ENCODE measurements around the gene KLRC4.
"Not testable (repeated sequence)": the region's sequence is repeated elsewhere in the genome, so short reads cannot be mapped to it uniquely, and the experiment has no call there.

Gene KLRC4

GRCh38 chr12:10406725-10407124 is 2.8 kb downstream of the KLRC4 start:
- DNase-seq (ENCODE audit: low read depth), result no peak
- H3K4me3 ChIP-seq (ENCODE audit: control insufficient read depth, low read depth, low read length), result no peak overlapping the region
- TF ChIP-seq, protein P1, sequence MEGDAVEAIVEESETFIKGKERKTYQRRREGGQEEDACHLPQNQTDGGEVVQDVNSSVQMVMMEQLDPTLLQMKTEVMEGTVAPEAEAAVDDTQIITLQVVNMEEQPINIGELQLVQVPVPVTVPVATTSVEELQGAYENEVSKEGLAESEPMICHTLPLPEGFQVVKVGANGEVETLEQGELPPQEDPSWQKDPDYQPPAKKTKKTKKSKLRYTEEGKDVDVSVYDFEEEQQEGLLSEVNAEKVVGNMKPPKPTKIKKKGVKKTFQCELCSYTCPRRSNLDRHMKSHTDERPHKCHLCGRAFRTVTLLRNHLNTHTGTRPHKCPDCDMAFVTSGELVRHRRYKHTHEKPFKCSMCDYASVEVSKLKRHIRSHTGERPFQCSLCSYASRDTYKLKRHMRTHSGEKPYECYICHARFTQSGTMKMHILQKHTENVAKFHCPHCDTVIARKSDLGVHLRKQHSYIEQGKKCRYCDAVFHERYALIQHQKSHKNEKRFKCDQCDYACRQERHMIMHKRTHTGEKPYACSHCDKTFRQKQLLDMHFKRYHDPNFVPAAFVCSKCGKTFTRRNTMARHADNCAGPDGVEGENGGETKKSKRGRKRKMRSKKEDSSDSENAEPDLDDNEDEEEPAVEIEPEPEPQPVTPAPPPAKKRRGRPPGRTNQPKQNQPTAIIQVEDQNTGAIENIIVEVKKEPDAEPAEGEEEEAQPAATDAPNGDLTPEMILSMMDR (conservative IDR thresholded peaks at IDR 0.05; ENCODE audit: control insufficient read depth, insufficient read depth, low read depth, low read length), result no peak

- no peak overlapping the region for H3K4me3 ChIP-seq (ENCODE audit: control insufficient read depth, low read depth, low read length)
- no peak for DNase-seq (ENCODE audit: low read depth)
- TF ChIP-seq, protein P1 (conservative IDR thresholded peaks at IDR 0.05; ENCODE audit: control insufficient read depth, insufficient read depth, low read depth, low read length), result no peak
Observed at GRCh38 chr12:10405294-10405693, 4.3 kb downstream of the KLRC4 start.

GRCh38 chr12:10404798-10405197 is 4.8 kb downstream of the KLRC4 start:
- no peak for DNase-seq (ENCODE audit: low read depth)
- TF ChIP-seq, protein P1 (conservative IDR thresholded peaks at IDR 0.05; ENCODE audit: control insufficient read depth, insufficient read depth, low read depth, low read length), result no peak
- no peak overlapping the region for H3K4me3 ChIP-seq (ENCODE audit: control insufficient read depth, low read depth, low read length)

- no peak for DNase-seq (ENCODE audit: low read depth)
- H3K4me3 ChIP-seq (ENCODE audit: control insufficient read depth, low read depth, low read length), result no peak overlapping the region
- TF ChIP-seq, protein P1 (conservative IDR thresholded peaks at IDR 0.05; ENCODE audit: control insufficient read depth, insufficient read depth, low read depth, low read length), result no peak
Observed at GRCh38 chr12:10400829-10401228, 8.7 kb downstream of the KLRC4 start.

- no peak overlapping the region for H3K4me3 ChIP-seq (ENCODE audit: control insufficient read depth, low read depth, low read length)
- DNase-seq (ENCODE audit: low read depth), result no peak
- TF ChIP-seq, protein P1 (conservative IDR thresholded peaks at IDR 0.05; ENCODE audit: control insufficient read depth, insufficient read depth, low read depth, low read length), result no peak
Observed at GRCh38 chr12:10398168-10398567, 11.4 kb downstream of the KLRC4 start.

- H3K4me3 ChIP-seq (ENCODE audit: control insufficient read depth, low read depth, low read length), result no peak overlapping the region
- DNase-seq (ENCODE audit: low read depth), result no peak
- TF ChIP-seq, protein P1 (conservative IDR thresholded peaks at IDR 0.05; ENCODE audit: control insufficient read depth, insufficient read depth, low read depth, low read length), result no peak
Observed at GRCh38 chr12:10397296-10397695, 12.3 kb downstream of the KLRC4 start.

DNA sequence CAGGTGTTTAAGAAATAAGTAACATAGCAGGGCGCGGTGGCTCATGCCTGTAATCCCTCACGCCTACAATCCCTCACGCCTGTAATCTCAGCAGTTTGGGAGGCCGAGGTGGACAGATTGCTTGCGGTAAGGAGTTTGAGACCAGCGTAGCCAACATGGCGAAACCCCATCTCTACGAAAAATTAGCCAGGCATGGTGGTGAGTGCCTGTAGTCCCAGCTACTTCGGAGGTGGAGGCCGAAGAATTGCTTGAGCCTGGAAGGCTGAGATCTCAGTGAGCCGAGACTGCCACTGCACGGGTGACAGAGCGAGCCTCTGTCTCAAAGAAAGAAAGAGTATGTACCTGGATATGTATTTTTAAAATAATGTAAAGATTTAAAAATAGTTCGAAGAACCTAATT is 13.4 kb downstream of the KLRC4 start:
- not testable (repeated sequence) for H3K4me3 ChIP-seq (ENCODE audit: control insufficient read depth, low read depth, low read length)

More for the DNA sequence above, 13.4 kb downstream of the KLRC4 start:
- DNase-seq (ENCODE audit: low read depth), result not testable (repeated sequence)
